Measurements from ENCODE around the gene LNPEP. TPM values are rescaled to one million over a fixed set of nuclear protein-coding genes. Genes with fewer than 3 reads are reported as not detected.

The LNPEP gene
- total RNA-seq, 2 experiments from 2014 or later, result 79.1 to 116 TPM

DNA sequence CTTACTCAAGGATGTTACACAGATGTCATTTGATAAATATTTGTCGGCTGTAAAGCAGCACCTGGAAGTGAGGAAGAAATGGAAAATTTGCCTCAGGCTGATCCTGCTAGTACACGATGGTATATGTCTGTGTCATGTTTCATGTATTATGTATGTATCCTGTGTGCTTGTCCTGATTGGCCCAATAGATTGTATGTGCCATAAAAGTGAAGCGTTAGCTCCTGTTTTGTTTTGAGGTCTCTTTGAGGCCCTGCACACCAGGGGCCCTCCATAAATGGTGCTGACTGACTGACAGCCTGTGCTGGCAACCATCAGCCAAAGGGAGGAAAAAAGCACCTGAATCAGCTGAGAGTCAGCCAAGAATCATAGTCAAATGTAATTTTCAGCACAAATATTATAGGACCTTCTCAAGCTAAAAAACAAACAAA is 11.8 kb upstream of the LNPEP start:
- CTCF ChIA-PET (ENCODE audit: unreplicated experiment), result interaction anchor here (0.8 kb wide), 1 partner anchor 39 kb away, joined by 5 read pairs; no protein-coding TSS in a partner anchor
- Histone ChIP-seq H3K79me2 (ENCODE audit: insufficient read depth, low read depth, low read length) (no peaks in the 10 kb centered on the region), H3K27ac (ENCODE audit: low read depth, low read length, poor library complexity, severe bottlenecking) (peak overlapping the region; percentile 53), H2AFZ (ENCODE audit: low read length) (peak overlapping the region; percentile 48), H3K36me3 (ENCODE audit: insufficient read depth, low read length) (peaks cover 10% of the 10 kb centered on the region), H3K4me3 (ENCODE audit: low read depth, low read length, poor library complexity, severe bottlenecking) (no peak overlapping the region), H3K9me2 (ENCODE audit: insufficient read depth, low read length) (no peaks in the 10 kb centered on the region), H3K4me1 (ENCODE audit: insufficient read depth, low read length, poor library complexity, severe bottlenecking) (peaks cover 54% of the 10 kb centered on the region), H3K4me2 (ENCODE audit: low read length) (peak overlapping the region; percentile 42), H3K9me3 (ENCODE audit: low read length) (no peaks in the 10 kb centered on the region), H4K20me1 (ENCODE audit: insufficient read depth, low read length) (no peaks in the 10 kb centered on the region)
- POLR2A ChIA-PET, result interaction anchor here (0.6 to 2.8 kb wide), 17 partner anchors 8 to 1853 kb away, joined by 3 to 28 read pairs (median 5); partner anchors contain the start of genes ERAP1 and ERAP2
- no TSS peak for BruUV-seq (replicated peaks)
- TF ChIP-seq, protein P1, sequence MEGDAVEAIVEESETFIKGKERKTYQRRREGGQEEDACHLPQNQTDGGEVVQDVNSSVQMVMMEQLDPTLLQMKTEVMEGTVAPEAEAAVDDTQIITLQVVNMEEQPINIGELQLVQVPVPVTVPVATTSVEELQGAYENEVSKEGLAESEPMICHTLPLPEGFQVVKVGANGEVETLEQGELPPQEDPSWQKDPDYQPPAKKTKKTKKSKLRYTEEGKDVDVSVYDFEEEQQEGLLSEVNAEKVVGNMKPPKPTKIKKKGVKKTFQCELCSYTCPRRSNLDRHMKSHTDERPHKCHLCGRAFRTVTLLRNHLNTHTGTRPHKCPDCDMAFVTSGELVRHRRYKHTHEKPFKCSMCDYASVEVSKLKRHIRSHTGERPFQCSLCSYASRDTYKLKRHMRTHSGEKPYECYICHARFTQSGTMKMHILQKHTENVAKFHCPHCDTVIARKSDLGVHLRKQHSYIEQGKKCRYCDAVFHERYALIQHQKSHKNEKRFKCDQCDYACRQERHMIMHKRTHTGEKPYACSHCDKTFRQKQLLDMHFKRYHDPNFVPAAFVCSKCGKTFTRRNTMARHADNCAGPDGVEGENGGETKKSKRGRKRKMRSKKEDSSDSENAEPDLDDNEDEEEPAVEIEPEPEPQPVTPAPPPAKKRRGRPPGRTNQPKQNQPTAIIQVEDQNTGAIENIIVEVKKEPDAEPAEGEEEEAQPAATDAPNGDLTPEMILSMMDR (conservative IDR thresholded peaks at IDR 0.05; ENCODE audit: low read length), result no peak
- no peak for TF ChIP-seq EZH2phosphoT487 (IDR thresholded peaks at IDR 0.05; ENCODE audit: borderline replicate concordance, low read depth, low read length)
- peak; percentile 39 for DNase-seq (ENCODE audit: low spot score)
- intact Hi-C loops (cut with micrococcal nuclease; ENCODE audit: unreplicated experiment), result no loop called here

DNA sequence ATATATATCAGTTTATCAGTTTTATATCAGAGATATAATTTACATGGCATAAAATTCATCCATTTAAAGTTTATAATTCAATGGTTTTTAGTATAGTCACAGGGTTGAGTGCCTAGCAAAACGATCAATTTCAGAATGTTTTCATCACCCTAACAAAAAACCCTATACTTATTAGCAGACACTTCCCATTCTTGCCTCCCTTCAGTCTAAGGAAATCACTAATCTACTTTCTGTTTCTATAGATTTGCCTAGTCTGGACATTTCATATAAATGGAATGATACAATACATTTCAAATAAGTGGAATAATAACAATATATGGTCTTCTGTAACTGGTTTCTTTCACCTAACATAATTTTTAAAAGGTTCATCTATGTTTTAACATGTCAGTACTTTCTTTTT is 9.6 kb upstream of the LNPEP start:
- DNase-seq (ENCODE audit: low spot score), result no peak
- Histone ChIP-seq H4K20me1 (ENCODE audit: insufficient read depth, low read length) (no peaks in the 10 kb centered on the region), H3K4me2 (ENCODE audit: low read length) (no peak overlapping the region), H3K79me2 (ENCODE audit: insufficient read depth, low read depth, low read length) (no peaks in the 10 kb centered on the region; the same call in 1 of the 2 replicates), H2AFZ (ENCODE audit: low read length) (no peak overlapping the region), H3K9me3 (ENCODE audit: low read length) (no peaks in the 10 kb centered on the region), H3K36me3 (ENCODE audit: insufficient read depth, low read length) (no peaks in the 10 kb centered on the region; the same call in 1 of the 2 replicates), H3K27ac (ENCODE audit: low read depth, low read length, poor library complexity, severe bottlenecking) (no peak overlapping the region), H3K4me1 (ENCODE audit: insufficient read depth, low read length, poor library complexity, severe bottlenecking) (peaks cover 63% of the 10 kb centered on the region), H3K4me3 (ENCODE audit: low read depth, low read length, poor library complexity, severe bottlenecking) (no peak overlapping the region), H3K9me2 (ENCODE audit: insufficient read depth, low read length) (no peaks in the 10 kb centered on the region)
- ChIA-PET POLR2A (interaction anchor here (0.6 to 1.6 kb wide), 3 partner anchors 12 to 56 kb away, joined by 3 to 6 read pairs (median 5); no protein-coding TSS in a partner anchor), CTCF (ENCODE audit: unreplicated experiment) (no interaction called here)
- TF ChIP-seq, protein P1 (conservative IDR thresholded peaks at IDR 0.05; ENCODE audit: low read length), result no peak
- BruUV-seq (replicated peaks), result no TSS peak
- intact Hi-C loops (cut with micrococcal nuclease; ENCODE audit: unreplicated experiment), result no loop called here

DNA sequence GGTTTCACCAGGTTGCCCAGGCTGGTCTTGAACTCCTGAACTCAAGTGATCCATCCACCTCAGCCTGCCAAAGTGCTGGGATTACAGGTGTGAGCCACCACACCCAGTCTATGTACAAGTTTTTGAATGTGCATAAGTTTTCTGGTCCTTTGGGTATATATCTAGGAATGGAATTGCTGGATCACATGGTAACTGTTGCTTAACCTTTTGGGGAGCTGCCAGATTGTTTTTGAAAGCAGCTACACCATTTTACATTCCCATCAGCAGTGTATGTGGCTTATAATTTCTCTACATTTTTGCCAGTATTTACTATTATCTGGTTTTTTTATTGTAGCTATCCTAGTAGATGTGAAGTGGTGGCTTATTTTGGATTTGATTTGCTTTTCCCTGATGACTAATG is 8.9 kb upstream of the LNPEP start:
- peaks cover 64% of the 10 kb centered on the region for H3K4me1 ChIP-seq (ENCODE audit: insufficient read depth, low read length, poor library complexity, severe bottlenecking)
- no peaks in the 10 kb centered on the region for H3K9me3 ChIP-seq (ENCODE audit: low read length)
- no peaks in the 10 kb centered on the region for H4K20me1 ChIP-seq (ENCODE audit: insufficient read depth, low read length)
- H3K4me2 ChIP-seq (ENCODE audit: low read length), result no peak overlapping the region
- intact Hi-C loops (cut with micrococcal nuclease; ENCODE audit: unreplicated experiment), result no loop called here
- H3K79me2 ChIP-seq (ENCODE audit: insufficient read depth, low read depth, low read length), result peaks cover 6% of the 10 kb centered on the region
- CTCF ChIA-PET (ENCODE audit: unreplicated experiment), result interaction anchor here (1.5 kb wide), 1 partner anchor 50 kb away, joined by 4 read pairs; no protein-coding TSS in a partner anchor
- no peak overlapping the region for H3K4me3 ChIP-seq (ENCODE audit: low read depth, low read length, poor library complexity, severe bottlenecking)
- no peak overlapping the region for H2AFZ ChIP-seq (ENCODE audit: low read length)
- TF ChIP-seq EZH2phosphoT487 (IDR thresholded peaks at IDR 0.05; ENCODE audit: borderline replicate concordance, low read depth, low read length), result no peak
- TF ChIP-seq, protein P1 (conservative IDR thresholded peaks at IDR 0.05; ENCODE audit: low read length), result no peak
- BruUV-seq (replicated peaks), result no TSS peak
- DNase-seq (ENCODE audit: low spot score), result no peak
- no peaks in the 10 kb centered on the region; the same call in 1 of the 2 replicates for H3K36me3 ChIP-seq (ENCODE audit: insufficient read depth, low read length)
- H3K9me2 ChIP-seq (ENCODE audit: insufficient read depth, low read length), result no peaks in the 10 kb centered on the region
- POLR2A ChIA-PET, result interaction anchor here (0.6 to 1.6 kb wide), 5 partner anchors 9 to 242 kb away, joined by 3 to 6 read pairs (median 3); no protein-coding TSS in a partner anchor
- H3K27ac ChIP-seq (ENCODE audit: low read depth, low read length, poor library complexity, severe bottlenecking), result no peak overlapping the region

Measured in OCI-LY7 (cell line).